Astrocyte of the cerebellum (primary cell): Measurements from ENCODE around the gene SCMH1.

Experiments
- DNase-seq: peaks from one replicate; pipeline ENCODE4 v3.0.0-alpha.2; 2011; ENCODE audit warnings: low read depth
- H3K4me3 ChIP-seq: 2 replicates; pipeline ENCODE4 v1.5.1; 2011; ENCODE audit warnings: mild to moderate bottlenecking, low read depth, low read length, moderate library complexity
- CTCF ChIP-seq: IDR thresholded peaks from 2 replicates; pipeline ENCODE4 v1.5.1; 2012; ENCODE audit warnings: low read length, low read depth, moderate library complexity, mild to moderate bottlenecking; ENCODE audit errors: missing control alignments
- in situ Hi-C: cut with HindIII; loops from 2 replicates; pipeline ENCODE4 v1.10.0; 2017; ENCODE audit warnings: low sequenced_read_pairs

The SCMH1 gene

GRCh38 chr1:41020109-41020576, 222.0 kb downstream of the SCMH1 start:
- no peak for TF ChIP-seq CTCF
- DNase-seq = no peak
- no peak overlapping the region for H3K4me3 ChIP-seq
- in situ Hi-C loops = no loop called here

DNA sequence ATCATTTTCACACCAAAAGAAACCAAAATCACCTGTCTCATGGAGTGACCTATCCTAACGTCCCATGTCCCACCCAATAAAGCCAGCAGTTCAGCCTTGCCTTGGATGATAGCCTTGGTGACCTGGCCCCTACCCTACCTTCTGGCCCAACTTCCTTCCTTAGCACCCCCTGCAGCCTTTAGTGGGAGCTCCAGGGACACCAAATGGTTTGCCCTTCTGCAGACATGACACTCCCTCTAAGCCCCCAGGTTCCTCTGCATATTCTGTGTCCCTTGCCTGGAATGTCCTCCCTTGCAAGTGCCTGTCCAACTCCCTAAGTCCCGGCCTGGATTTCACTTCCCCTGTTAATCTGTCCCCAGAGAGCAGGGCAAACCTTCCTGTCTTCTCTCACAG, 222.8 kb downstream of the SCMH1 start:
- H3K4me3 ChIP-seq = no peak overlapping the region
- DNase-seq = no peak
- in situ Hi-C loops = no loop called here
- no peak for TF ChIP-seq CTCF

DNA sequence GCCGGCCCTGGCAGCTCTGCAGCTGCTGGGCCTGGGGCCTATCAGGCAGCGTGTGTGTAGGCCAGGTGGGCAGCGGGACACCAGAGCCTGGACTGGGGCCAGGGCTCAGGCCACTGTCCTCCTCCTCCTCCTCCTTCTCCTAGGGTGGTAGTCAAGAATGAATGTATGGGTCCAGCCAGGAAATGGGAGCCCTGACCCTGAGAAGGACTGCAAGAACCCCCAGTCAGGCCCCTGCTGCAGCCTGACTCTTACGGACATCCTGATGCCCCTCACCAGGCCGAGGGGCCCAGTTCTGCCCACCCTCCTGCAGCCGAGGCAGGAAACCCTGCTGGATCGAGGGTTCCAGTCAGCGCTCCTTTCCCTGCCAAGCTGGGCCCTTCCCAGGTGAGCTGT, 224.1 kb downstream of the SCMH1 start:
- in situ Hi-C loops = no loop called here
- DNase-seq = no peak
- no peak for TF ChIP-seq CTCF
- H3K4me3 ChIP-seq = no peak overlapping the region

- no peak overlapping the region for H3K4me3 ChIP-seq
- DNase-seq = no peak
- no peak for TF ChIP-seq CTCF
- in situ Hi-C loops = no loop called here
These were observed 224.7 kb downstream of the SCMH1 start for GRCh38 chr1:41017141-41018017.

DNA sequence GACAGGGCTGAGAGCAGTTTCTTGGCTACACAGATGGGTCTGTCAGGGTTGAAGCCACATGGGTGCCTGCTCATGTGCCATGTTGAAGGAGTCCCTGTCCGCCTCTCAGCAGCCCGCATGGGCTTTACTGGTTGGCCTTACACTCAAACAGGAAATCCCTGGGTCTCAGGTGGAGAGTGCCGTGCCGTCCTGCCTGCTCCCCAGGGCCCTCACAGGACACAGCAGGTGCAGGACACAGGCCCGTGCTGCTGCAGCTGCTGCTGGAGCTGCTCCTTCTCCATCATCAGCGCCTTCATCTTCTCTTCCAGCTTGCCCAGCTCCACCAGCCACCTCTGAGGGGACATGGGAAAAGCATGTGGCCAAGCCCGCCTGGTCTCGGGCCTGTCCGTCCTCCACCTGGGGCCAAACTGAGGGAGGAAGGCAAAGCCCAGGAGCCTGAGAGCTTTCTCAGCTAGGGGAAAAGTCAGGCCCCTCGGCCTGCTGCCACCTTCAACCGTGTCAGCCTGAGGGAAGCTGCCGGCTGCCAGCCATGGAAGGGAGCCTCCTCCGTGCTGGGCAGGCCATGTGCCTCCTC, 226.1 kb downstream of the SCMH1 start:
- in situ Hi-C loops = no loop called here
- no peak for TF ChIP-seq CTCF
- no peak overlapping the region for H3K4me3 ChIP-seq
- DNase-seq = no peak

- no peak for TF ChIP-seq CTCF
- in situ Hi-C loops = no loop called here
- DNase-seq = no peak
- H3K4me3 ChIP-seq = no peak overlapping the region
These were observed 226.7 kb downstream of the SCMH1 start for GRCh38 chr1:41015281-41015896.
